Measurements from ENCODE around the gene STX4.

GRCh38 chr16:31001507-31002249, 31.7 kb upstream of the STX4 start:
- TF ChIP-seq POLR2A (IDR thresholded peaks at IDR 0.05; ENCODE audit: low read depth, low read length), result no peak
- TF ChIP-seq POLR2AphosphoS5 (IDR thresholded peaks at IDR 0.05; ENCODE audit: low read depth, low read length), result no peak
- no peak for TF ChIP-seq TAF1 (IDR thresholded peaks at IDR 0.05; ENCODE audit: low read depth, low read length)
- TF ChIP-seq POU2F2 (IDR thresholded peaks at IDR 0.05; ENCODE audit: low read depth, low read length), result no peak
